Panc1 (cell line): Measurements from ENCODE around the gene PAX5. TPM values are rescaled to one million over a fixed set of nuclear protein-coding genes. Genes with fewer than 3 reads are reported as not detected.

Experiments used
- ATAC-seq: fragments of 200-7000 bp; cut with Tn5 transposase; 2 replicates; pipeline ENCODE4 v1.9.1; 2020; ENCODE audit warnings: mild to moderate bottlenecking, moderate library complexity
- BruUV-seq: library from RNA; stranded (reverse); fragments of 400-500 nt; replicated peaks from 2 replicates; lab custom pipeline; 2021; lab: Mats Ljungman, UMichigan
- CTCF ChIA-PET: fragments of 300-600 bp; sonication (Branson Sonifier 250); formaldehyde crosslinking; loops from one replicate; lab custom pipeline; 2022; ENCODE audit warnings: antibody characterized with exemption; lab: Charles Lee
- POLR2A ChIA-PET: fragments of 300-600 bp; sonication (Branson Sonifier 250); formaldehyde crosslinking; loops from one replicate; lab custom pipeline; 2022; ENCODE audit warnings: antibody characterized with exemption; lab: Charles Lee
- DNase-seq: peaks from one replicate; pipeline ENCODE4 v3.0.0-alpha.2; 2010; ENCODE audit warnings: low read depth, low spot score
- H3K27ac ChIP-seq: 2 replicates; pipeline ENCODE4 v1.5.1; 2011; ENCODE audit warnings: mild to moderate bottlenecking, low read length, inconsistent platforms
- H3K27me3 ChIP-seq: fragments of 200-500 bp; sonication (Bioruptor generic); 2 replicates; pipeline ENCODE4 v1.6.0; 2014; ENCODE audit warnings: low read length, inconsistent platforms; ENCODE audit not compliant: control insufficient read depth, insufficient read depth
- H3K36me3 ChIP-seq: fragments of 200-500 bp; sonication (Bioruptor generic); 2 replicates; pipeline ENCODE4 v1.5.1; 2014; ENCODE audit warnings: inconsistent platforms, mild to moderate bottlenecking, low read length, moderate library complexity; ENCODE audit not compliant: control insufficient read depth, insufficient read depth
- H3K4me1 ChIP-seq: 2 replicates; pipeline ENCODE4 v1.5.1; 2011; ENCODE audit warnings: inconsistent platforms, mild to moderate bottlenecking, low read length, moderate library complexity; ENCODE audit not compliant: control insufficient read depth, insufficient read depth
- H3K4me3 ChIP-seq, 2 experiments: 2 replicates each; pipeline ENCODE4 v1.5.1; 2011 to 2012; ENCODE audit warnings: low read depth in 2 of 2, low read length in 2 of 2, mild to moderate bottlenecking in 2 of 2, inconsistent platforms in 1 of 2, moderate library complexity in 1 of 2
- H3K9me3 ChIP-seq: fragments of 200-500 bp; sonication (Bioruptor generic); 2 replicates; pipeline ENCODE4 v1.5.1; 2014; ENCODE audit warnings: low read depth, mild to moderate bottlenecking, inconsistent platforms, low read length, moderate library complexity; ENCODE audit not compliant: control insufficient read depth, insufficient read depth
- POLR2AphosphoS5 ChIP-seq: IDR thresholded peaks from 2 replicates; pipeline ENCODE4 v1.6.1; 2012; ENCODE audit warnings: mild to moderate bottlenecking, low read depth, low read length, moderate library complexity
- SIN3A ChIP-seq: IDR thresholded peaks from 2 replicates; pipeline ENCODE4 v1.6.1; 2012; ENCODE audit warnings: low read depth, mild to moderate bottlenecking, low read length, moderate library complexity, borderline replicate concordance; ENCODE audit not compliant: insufficient read depth
- TCF7L2 ChIP-seq: IDR thresholded peaks from 2 replicates; pipeline ENCODE4 v1.6.1; 2011; ENCODE audit warnings: mild to moderate bottlenecking, low read depth, low read length, inconsistent platforms
- in situ Hi-C: cut with HindIII; loops from 2 replicates; pipeline ENCODE4 v1.10.0; 2016; ENCODE audit warnings: low sequenced_read_pairs, low pct_unique_long_range_greater_than_20kb
- intact Hi-C: fragments of 100-400 bp; cut with micrococcal nuclease; formaldehyde crosslinking; loops from one replicate; pipeline ENCODE4 v1.10.0; 2022; ENCODE audit not compliant: unreplicated experiment
- total RNA-seq: library from RNA; stranded (reverse); gene quantifications from one replicate; pipeline ENCODE4 v1.2.1, GENCODE V29; 2021; ENCODE audit not compliant: unreplicated experiment
- TF ChIP-seq, protein P1 (sequence below), 2 experiments: IDR thresholded peaks; 2 replicates each; pipeline ENCODE4 v1.6.1; 2011 to 2012; ENCODE audit warnings: low read depth in 2 of 2, control low read depth in 1 of 2, low read length in 1 of 2, mild to moderate bottlenecking in 1 of 2, moderate library complexity in 1 of 2; ENCODE audit not compliant: insufficient read depth in 1 of 2
- TF ChIP-seq, protein P2 (sequence below): fragments of 450-650 bp; IDR thresholded peaks from 2 replicates; pipeline ENCODE4 v1.5.1; 2017; ENCODE audit warnings: mild to moderate bottlenecking

The PAX5 gene
- total RNA-seq, 1 experiment from 2014 or later = 0.39 TPM

DNA sequence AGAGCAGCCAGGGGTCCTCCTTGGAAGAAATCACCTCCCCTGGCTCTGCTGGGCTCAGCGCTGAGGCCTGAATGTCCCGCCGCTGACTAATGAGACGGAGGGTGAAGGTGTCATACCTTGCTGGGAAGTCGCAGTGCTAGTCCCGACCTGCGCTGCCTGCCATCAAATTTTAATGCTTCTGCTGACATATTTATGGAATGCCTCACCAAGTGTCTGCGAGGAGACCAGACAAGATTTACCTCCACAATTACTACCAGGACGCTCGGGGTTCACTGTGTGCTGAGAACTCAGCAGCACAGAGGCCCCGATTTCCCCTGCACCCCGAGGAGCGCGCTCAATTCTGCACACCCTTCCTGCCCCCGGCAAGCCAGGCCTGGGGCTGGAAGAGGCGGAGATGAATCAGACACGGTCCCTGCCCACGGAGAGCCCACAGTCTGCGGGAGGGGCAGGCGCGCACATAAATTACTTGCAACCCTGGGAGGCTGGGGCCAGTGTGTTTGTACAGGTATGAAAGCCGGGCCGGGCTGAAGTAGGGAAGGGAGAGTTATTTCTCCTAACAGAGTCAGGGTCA lies 175.2 kb downstream of the PAX5 start:
- H3K9me3 ChIP-seq = no peaks in the 10 kb centered on the region
- intact Hi-C loops = no loop called here
- peaks cover 2% of the 10 kb centered on the region; the same call in 1 of the 2 replicates for H3K27me3 ChIP-seq
- BruUV-seq = no TSS peak
- H3K4me1 ChIP-seq = 0 out of 2 replicates have a peak, but pooled peaks cover 2% of the 10 kb centered on the region
- DNase-seq = no peak
- CTCF ChIA-PET = no interaction called here
- H3K27ac ChIP-seq = no peak overlapping the region
- no peaks in the 10 kb centered on the region for H3K36me3 ChIP-seq
- in situ Hi-C loops = no loop called here
- POLR2A ChIA-PET = no interaction called here
- no peak for ATAC-seq
- TF ChIP-seq TCF7L2 (no peak), POLR2AphosphoS5 (no peak), SIN3A (no peak)
- TF ChIP-seq, protein P1, sequence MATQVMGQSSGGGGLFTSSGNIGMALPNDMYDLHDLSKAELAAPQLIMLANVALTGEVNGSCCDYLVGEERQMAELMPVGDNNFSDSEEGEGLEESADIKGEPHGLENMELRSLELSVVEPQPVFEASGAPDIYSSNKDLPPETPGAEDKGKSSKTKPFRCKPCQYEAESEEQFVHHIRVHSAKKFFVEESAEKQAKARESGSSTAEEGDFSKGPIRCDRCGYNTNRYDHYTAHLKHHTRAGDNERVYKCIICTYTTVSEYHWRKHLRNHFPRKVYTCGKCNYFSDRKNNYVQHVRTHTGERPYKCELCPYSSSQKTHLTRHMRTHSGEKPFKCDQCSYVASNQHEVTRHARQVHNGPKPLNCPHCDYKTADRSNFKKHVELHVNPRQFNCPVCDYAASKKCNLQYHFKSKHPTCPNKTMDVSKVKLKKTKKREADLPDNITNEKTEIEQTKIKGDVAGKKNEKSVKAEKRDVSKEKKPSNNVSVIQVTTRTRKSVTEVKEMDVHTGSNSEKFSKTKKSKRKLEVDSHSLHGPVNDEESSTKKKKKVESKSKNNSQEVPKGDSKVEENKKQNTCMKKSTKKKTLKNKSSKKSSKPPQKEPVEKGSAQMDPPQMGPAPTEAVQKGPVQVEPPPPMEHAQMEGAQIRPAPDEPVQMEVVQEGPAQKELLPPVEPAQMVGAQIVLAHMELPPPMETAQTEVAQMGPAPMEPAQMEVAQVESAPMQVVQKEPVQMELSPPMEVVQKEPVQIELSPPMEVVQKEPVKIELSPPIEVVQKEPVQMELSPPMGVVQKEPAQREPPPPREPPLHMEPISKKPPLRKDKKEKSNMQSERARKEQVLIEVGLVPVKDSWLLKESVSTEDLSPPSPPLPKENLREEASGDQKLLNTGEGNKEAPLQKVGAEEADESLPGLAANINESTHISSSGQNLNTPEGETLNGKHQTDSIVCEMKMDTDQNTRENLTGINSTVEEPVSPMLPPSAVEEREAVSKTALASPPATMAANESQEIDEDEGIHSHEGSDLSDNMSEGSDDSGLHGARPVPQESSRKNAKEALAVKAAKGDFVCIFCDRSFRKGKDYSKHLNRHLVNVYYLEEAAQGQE (IDR thresholded peaks at IDR 0.05; ENCODE audit: insufficient read depth in 1 of 2, low read depth in 2 of 2, low read length in 1 of 2) = no peak
- TF ChIP-seq, protein P2, sequence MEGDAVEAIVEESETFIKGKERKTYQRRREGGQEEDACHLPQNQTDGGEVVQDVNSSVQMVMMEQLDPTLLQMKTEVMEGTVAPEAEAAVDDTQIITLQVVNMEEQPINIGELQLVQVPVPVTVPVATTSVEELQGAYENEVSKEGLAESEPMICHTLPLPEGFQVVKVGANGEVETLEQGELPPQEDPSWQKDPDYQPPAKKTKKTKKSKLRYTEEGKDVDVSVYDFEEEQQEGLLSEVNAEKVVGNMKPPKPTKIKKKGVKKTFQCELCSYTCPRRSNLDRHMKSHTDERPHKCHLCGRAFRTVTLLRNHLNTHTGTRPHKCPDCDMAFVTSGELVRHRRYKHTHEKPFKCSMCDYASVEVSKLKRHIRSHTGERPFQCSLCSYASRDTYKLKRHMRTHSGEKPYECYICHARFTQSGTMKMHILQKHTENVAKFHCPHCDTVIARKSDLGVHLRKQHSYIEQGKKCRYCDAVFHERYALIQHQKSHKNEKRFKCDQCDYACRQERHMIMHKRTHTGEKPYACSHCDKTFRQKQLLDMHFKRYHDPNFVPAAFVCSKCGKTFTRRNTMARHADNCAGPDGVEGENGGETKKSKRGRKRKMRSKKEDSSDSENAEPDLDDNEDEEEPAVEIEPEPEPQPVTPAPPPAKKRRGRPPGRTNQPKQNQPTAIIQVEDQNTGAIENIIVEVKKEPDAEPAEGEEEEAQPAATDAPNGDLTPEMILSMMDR = no peak
- no peak overlapping the region for H3K4me3 ChIP-seq

DNA sequence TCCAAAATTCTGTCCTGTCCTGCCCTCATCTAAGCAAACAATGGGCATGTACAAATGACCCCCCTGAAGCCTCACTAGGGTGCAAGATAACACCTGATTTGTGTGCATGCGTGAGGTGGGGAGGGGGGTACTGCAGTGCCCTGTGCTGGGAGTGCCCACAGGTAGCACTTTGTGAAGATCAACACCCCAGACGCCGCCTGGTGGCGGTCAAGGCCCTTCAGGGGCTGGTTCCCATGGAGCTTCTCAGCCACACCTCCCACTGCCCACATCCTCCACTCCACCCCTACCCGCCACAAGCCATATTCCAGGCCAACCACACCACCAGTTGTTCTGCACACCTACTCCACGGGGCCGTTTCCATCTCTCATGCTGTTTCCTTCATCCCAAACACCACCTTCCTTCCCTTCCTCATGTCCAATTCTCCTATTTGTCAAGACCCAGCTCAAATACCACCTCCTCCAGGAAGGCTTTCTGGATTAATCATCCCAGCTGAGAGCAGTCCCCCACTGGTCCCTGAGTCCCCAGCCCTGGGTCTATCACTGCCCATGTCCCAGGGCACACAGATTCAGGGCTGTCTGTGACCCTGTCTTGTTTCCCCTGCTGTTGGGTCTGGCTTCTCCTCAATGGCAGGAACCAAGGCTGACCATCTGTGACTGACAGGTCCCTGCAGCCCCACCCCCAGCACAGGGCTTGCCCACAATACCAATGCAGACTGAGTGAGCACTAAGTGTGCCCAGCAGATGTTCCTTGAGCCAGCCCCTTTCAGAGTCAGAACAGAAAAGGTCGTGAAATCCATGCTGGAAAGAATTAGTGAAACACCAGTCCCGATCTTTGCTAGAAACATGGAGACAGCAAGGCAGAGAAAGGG lies 178.4 kb downstream of the PAX5 start:
- H3K4me3 ChIP-seq = no peak overlapping the region
- POLR2A ChIA-PET = interaction anchor here (0.7 kb wide), 1 partner anchor 369 kb away, joined by 3 read pairs; no protein-coding TSS in a partner anchor
- TF ChIP-seq, protein P2 = no peak
- no peak for TF ChIP-seq POLR2AphosphoS5
- no peak for TF ChIP-seq TCF7L2
- TF ChIP-seq SIN3A = no peak
- TF ChIP-seq, protein P1 (IDR thresholded peaks at IDR 0.05; ENCODE audit: insufficient read depth in 1 of 2, low read depth in 2 of 2, low read length in 1 of 2) = no peak
- intact Hi-C loops (loop anchor here (1.0 kb wide), 1 partner anchor 57 kb away; no protein-coding TSS in a partner anchor), in situ Hi-C loops (no loop called here)
- ATAC-seq = peak; percentile 93
- DNase-seq = peak; percentile 8
- no peak overlapping the region for H3K27ac ChIP-seq
- H3K9me3 ChIP-seq = no peaks in the 10 kb centered on the region
- BruUV-seq = no TSS peak
- CTCF ChIA-PET = interaction anchor here (0.5 to 1.3 kb wide), 5 partner anchors 11 to 172 kb away, joined by 3 read pairs; no protein-coding TSS in a partner anchor
- no peaks in the 10 kb centered on the region for H3K36me3 ChIP-seq
- 0 out of 2 replicates have a peak, but pooled peaks cover 2% of the 10 kb centered on the region for H3K4me1 ChIP-seq
- H3K27me3 ChIP-seq = peaks cover 9% of the 10 kb centered on the region; the same call in 1 of the 2 replicates
